Colonic mucosa (tissue), 4 donors: ENCODE data around the gene SUFU. TPM values are rescaled to one million over a fixed set of nuclear protein-coding genes. Genes with fewer than 3 reads are reported as not detected.

Experiments used
- DNase-seq: peaks from one replicate; pipeline ENCODE4 v3.0.0-alpha.2; 2020
- H3K27ac ChIP-seq: fragments of 200-600 bp; one replicate; pipeline ENCODE4 v1.8.0; 2021
- H3K27me3 ChIP-seq: fragments of 200-600 bp; one replicate; pipeline ENCODE4 v1.8.0; 2021
- H3K36me3 ChIP-seq: fragments of 200-600 bp; one replicate; pipeline ENCODE4 v1.8.0; 2021
- H3K4me1 ChIP-seq: fragments of 200-600 bp; one replicate; pipeline ENCODE4 v1.8.0; 2021; ENCODE audit warnings: mild to moderate bottlenecking
- H3K4me3 ChIP-seq: fragments of 200-600 bp; one replicate; pipeline ENCODE4 v1.8.0; 2021
- H3K9ac ChIP-seq, 2 donors: one replicate each; pipeline ENCODE4 v1.7.0; 2013; ENCODE audit warnings: control low read depth in 2 of 2, low read depth in 2 of 2, low read length in 2 of 2
- H3K9me3 ChIP-seq: fragments of 200-600 bp; one replicate; pipeline ENCODE4 v1.8.0; 2021
- intact Hi-C: fragments of 100-400 bp; cut with DNase I; formaldehyde crosslinking; loops from one replicate; pipeline ENCODE4 v1.14.1; 2022
- total RNA-seq, 2 donors: library from RNA; stranded (reverse); fragmentation: NEBNext Ultra II Directional in 1 of 2; extraction: Animal tissue kit (Norgen Biotek cat#: 25700) in 1 of 2; gene quantifications; one replicate each; pipeline ENCODE4 v1.2.1, GENCODE V29; 2021
- TF ChIP-seq, protein P1 (sequence below): fragments of 200-600 bp; IDR thresholded peaks from one replicate; pipeline ENCODE4 v1.8.0; 2022; ENCODE audit warnings: antibody characterized with exemption, mild to moderate bottlenecking
- donor health status: healthy.
- donor health status: DM: no; HTN: no; CAD: no.
- donor health status: DM: no; HTN: no; CAD: no.

Gene SUFU
- total RNA-seq, 2 donors from 2014 or later: 7.6 to 8.6 TPM

DNA sequence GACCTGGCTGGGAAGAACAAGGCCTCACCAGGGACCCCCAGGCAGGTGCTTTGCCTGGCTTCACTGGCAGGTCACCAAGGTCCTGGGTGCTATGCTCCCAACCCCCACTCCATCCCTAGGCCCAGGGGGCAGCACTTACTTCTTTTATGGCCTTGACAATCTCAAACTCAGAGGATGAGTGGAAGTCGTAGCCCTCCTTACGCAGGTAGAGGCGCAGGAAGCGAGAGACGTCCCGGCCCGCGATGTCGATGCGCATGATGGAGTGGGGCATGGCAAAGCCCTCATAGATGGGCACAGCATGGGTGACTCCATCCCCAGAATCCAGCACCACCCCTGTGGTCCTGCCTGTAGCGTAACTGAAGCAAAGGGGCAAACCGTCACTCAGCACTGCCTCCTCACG lies 19.8 kb upstream of the SUFU start:
- Histone ChIP-seq H3K9me3 (no peaks in the 10 kb centered on the region), H3K27ac (no peak overlapping the region), H3K36me3 (peaks cover 42% of the 10 kb centered on the region), H3K4me3 (no peak overlapping the region), H3K4me1 (no peaks in the 10 kb centered on the region), H3K9ac (no peak overlapping the region), H3K27me3 (no peaks in the 10 kb centered on the region)
- DNase-seq: no peak
- intact Hi-C loops: loop anchor here (5.0 kb wide), 2 partner anchors 62 to 92 kb away; partner anchors contain the start of gene FBXL15
- TF ChIP-seq, protein P1, sequence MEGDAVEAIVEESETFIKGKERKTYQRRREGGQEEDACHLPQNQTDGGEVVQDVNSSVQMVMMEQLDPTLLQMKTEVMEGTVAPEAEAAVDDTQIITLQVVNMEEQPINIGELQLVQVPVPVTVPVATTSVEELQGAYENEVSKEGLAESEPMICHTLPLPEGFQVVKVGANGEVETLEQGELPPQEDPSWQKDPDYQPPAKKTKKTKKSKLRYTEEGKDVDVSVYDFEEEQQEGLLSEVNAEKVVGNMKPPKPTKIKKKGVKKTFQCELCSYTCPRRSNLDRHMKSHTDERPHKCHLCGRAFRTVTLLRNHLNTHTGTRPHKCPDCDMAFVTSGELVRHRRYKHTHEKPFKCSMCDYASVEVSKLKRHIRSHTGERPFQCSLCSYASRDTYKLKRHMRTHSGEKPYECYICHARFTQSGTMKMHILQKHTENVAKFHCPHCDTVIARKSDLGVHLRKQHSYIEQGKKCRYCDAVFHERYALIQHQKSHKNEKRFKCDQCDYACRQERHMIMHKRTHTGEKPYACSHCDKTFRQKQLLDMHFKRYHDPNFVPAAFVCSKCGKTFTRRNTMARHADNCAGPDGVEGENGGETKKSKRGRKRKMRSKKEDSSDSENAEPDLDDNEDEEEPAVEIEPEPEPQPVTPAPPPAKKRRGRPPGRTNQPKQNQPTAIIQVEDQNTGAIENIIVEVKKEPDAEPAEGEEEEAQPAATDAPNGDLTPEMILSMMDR: no peak

DNA sequence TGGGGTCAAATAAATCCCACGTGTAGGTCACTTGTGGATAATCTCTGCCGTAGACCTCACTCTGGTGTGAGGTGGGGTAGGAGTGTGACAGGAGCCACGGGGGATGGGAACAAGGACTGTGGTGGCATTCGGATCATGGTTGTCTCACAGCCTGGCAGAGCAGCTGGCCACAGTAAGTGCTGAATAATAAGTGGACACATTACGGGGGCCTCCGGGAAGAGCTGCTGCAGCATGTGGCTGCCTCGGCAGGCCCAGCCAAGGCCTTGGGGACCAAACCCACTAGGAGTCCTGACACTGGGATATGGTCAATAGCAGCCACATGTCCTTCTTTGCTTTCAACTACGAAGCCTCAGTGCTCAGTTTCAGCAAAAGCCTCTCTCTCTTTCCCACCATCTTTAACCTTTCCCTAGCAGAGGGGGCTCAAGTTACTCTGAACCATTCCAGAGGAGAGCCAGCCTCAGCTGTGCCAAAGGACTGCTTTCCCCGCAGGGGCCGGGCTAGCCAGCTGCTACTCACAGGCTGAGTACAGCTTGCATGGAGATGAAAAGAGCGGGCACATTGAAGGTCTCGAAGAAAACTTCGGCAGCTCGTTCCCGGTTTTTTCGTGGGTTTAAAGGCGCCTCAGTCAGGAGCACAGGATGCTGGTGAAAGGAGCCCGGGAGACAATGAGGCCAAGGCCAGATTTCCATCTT lies 18.5 kb upstream of the SUFU start:
- Histone ChIP-seq H3K27me3 (no peaks in the 10 kb centered on the region), H3K36me3 (peaks cover 42% of the 10 kb centered on the region), H3K4me1 (no peaks in the 10 kb centered on the region), H3K9me3 (no peaks in the 10 kb centered on the region), H3K27ac (no peak overlapping the region), H3K9ac (no peak overlapping the region), H3K4me3 (no peak overlapping the region)
- TF ChIP-seq, protein P1: no peak
- DNase-seq: no peak
- intact Hi-C loops: no loop called here

DNA sequence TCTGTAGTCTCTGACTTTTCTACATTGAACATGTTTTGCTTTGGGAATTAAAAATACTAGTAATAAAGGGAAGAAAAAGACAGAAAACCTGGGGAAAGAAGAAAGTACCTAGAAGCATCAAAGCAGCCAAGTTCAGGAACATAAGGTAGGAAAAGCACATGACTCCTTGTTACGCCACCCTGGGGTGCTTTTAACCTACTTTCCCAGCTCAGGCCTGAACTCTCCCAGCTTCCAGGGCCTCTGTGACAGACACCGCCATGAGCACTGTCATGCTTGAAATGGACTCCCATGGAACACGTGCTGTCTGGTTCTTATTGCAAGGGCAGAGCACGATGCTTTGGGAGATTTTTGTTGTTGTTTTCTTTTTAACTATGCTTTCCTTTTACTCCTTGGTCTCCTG lies 12.6 kb upstream of the SUFU start:
- Histone ChIP-seq H3K4me3 (no peak overlapping the region), H3K4me1 (no peaks in the 10 kb centered on the region), H3K36me3 (peaks cover 23% of the 10 kb centered on the region), H3K27ac (no peak overlapping the region), H3K27me3 (no peaks in the 10 kb centered on the region), H3K9ac (no peak overlapping the region), H3K9me3 (no peaks in the 10 kb centered on the region)
- TF ChIP-seq, protein P1: no peak
- no peak for DNase-seq
- intact Hi-C loops: no loop called here

DNA sequence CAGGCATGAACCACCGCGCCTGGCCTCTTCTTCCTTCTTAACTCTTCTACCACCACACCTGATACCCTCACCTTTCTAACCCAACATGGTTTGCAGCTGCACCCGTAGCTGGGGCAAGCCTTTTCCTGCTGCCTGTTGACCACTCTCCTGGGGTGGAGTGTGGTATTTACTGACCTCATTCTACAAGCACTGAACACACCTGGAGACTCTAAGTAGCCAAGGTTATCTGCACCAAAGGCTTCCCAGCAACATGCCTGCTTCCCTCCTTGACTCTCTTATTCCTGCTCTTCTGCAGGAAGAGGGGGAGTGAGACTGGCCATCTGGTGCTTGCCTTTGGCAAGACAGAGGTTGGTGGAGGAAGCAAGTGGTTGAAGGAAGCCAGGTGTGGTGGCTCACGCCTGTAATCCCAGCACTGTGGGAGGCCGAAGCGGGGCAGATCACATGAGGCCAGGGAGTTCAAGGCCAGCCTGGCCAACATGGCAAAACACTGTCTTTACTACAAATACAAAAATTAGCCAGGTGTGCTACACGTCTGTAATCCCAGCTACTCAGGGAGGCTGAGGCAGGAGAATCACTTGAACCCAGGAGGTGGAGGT lies 11.3 kb upstream of the SUFU start:
- Histone ChIP-seq H3K27me3 (no peaks in the 10 kb centered on the region), H3K4me3 (no peak overlapping the region), H3K9ac (no peak overlapping the region), H3K9me3 (no peaks in the 10 kb centered on the region), H3K27ac (no peak overlapping the region), H3K36me3 (peaks cover 13% of the 10 kb centered on the region), H3K4me1 (no peaks in the 10 kb centered on the region)
- intact Hi-C loops: no loop called here
- no peak for DNase-seq
- TF ChIP-seq, protein P1: no peak

DNA sequence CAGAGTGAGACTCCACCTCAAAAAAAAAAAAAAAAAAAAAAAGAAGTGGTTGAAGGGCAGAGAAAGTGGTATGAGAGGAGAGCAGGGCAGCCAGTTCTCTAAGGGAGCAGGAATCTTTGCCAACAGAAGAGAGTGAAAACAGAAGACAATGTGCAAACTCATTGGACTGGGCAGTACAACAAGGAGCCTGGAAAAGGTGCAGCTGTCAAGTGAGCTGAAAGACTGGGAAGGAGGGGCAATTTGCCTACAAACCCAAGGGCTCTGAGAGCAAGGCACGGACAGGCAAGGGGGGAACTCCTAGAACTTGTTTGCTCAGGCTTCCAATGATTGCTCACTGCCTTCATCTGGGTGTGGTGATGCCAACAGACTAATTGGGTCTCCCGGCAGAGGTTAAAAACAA lies 10.8 kb upstream of the SUFU start:
- Histone ChIP-seq H3K4me1 (no peaks in the 10 kb centered on the region), H3K9ac (no peak overlapping the region), H3K36me3 (peaks cover 10% of the 10 kb centered on the region), H3K27ac (no peak overlapping the region), H3K4me3 (no peak overlapping the region), H3K9me3 (no peaks in the 10 kb centered on the region), H3K27me3 (no peaks in the 10 kb centered on the region)
- no peak for DNase-seq
- TF ChIP-seq, protein P1: no peak
- intact Hi-C loops: no loop called here
